GM12874 (cell line): ENCODE data around the gene TRIP12.

Source experiments
- TF ChIP-seq, protein P1 (sequence below): IDR thresholded peaks from 2 replicates; pipeline ENCODE4 v1.5.1; 2011; ENCODE audit warnings: low read depth, mild to moderate bottlenecking, control low read depth, low read length, moderate library complexity; ENCODE audit not compliant: insufficient read depth

TRIP12 gene

DNA sequence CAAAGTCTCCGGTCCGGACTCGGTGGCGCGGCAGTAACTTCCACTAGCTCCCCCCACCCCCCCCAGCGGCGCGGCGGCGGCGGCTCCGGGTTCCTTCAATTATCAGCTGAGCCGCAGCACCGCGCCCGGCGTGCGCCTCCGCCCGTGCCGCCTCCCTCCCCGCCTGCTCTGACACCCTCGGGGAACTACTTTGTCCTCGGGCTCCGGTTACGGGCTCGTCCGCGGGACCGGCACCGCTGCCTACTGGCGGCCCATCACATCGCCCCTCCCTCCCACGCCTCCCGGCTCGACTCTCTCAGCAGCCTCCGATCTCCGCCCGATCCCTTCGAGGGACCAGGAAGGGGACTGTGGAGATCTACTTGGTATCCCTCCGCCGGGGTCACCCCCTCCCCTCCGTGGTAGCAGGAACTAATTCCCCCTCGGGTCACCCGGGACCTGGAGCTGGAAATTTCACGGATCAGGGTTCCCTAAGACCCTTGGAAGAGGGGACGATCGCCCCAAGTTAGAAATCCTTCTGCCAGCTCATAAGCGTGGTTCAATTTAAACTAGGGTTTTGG, at the start of gene TRIP12:
Gene TRIP12, minus strand, starts transcription at position 118 of the 557 bp plus-strand sequence. CDS start 41,930 bp downstream, outside the sequence.
- TF ChIP-seq, protein P1, sequence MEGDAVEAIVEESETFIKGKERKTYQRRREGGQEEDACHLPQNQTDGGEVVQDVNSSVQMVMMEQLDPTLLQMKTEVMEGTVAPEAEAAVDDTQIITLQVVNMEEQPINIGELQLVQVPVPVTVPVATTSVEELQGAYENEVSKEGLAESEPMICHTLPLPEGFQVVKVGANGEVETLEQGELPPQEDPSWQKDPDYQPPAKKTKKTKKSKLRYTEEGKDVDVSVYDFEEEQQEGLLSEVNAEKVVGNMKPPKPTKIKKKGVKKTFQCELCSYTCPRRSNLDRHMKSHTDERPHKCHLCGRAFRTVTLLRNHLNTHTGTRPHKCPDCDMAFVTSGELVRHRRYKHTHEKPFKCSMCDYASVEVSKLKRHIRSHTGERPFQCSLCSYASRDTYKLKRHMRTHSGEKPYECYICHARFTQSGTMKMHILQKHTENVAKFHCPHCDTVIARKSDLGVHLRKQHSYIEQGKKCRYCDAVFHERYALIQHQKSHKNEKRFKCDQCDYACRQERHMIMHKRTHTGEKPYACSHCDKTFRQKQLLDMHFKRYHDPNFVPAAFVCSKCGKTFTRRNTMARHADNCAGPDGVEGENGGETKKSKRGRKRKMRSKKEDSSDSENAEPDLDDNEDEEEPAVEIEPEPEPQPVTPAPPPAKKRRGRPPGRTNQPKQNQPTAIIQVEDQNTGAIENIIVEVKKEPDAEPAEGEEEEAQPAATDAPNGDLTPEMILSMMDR: no peak

- TF ChIP-seq, protein P1: no peak
These were observed 49.5 kb upstream of the TRIP12 start for GRCh38 chr2:229971298-229971790.

DNA sequence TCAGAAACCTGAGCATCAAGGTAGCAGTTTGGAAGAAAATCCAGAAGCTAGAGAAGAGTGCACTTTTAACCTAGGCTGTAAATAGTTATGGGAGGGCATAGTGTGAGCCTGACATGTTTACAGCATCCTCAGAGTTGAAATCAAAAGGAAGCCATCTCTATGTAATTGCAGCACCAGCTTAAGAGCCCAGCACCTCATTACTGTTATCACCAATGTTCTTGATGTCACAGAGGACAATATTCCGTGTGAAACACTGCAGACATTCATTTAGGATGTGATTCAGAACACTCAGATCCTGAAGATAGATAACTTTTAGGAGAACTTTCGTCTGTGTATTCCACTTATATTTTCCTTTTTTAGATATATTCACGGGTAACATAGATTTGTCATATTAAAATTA, 48.6 kb upstream of the TRIP12 start:
- TF ChIP-seq, protein P1: no peak

GRCh38 chr2:229969921-229970320, 48.1 kb upstream of the TRIP12 start:
- TF ChIP-seq, protein P1: no peak

GRCh38 chr2:229956491-229956890, 34.7 kb upstream of the TRIP12 start:
- TF ChIP-seq, protein P1: no peak

GRCh38 chr2:229955663-229956062, 33.9 kb upstream of the TRIP12 start:
- TF ChIP-seq, protein P1: no peak

GRCh38 chr2:229952256-229952835, 30.5 kb upstream of the TRIP12 start:
- TF ChIP-seq, protein P1: no peak
